Measurements from ENCODE around the gene FMN1. TPM values are rescaled to one million over a fixed set of nuclear protein-coding genes. Genes with fewer than 3 reads are reported as not detected.
A peak's percentile ranks its signal among the peaks of the same experiment; 100 is the strongest.

Gene FMN1
- polyA plus RNA-seq (2011; rRNA removed) (3.1 and 3.7 TPM in 2 replicates), polyA minus RNA-seq (2011; rRNA and poly(A)+ RNA removed) (22.1 and 35.0 TPM in 2 replicates)

GRCh38 chr15:33194704-33195670, at the start of gene FMN1:
FMN1 (minus strand) TSS chr15:33194714; CDS start chr15:33154914, 39,800 bp downstream.
- ChIA-PET POLR2A (interaction anchor here (0.6 kb wide), 1 partner anchor 28 kb away, joined by 3 read pairs; no protein-coding TSS in a partner anchor), CTCF (interaction anchor here (0.7 to 2.0 kb wide), 4 partner anchors 23 to 109 kb away, joined by 3 to 5 read pairs (median 3); no protein-coding TSS in a partner anchor)
- Histone ChIP-seq H3K9me3 (ENCODE audit: control insufficient read depth, insufficient read depth, low read length) (no peaks in the 10 kb centered on the region), H3K27ac (ENCODE audit: low read depth, low read length) (no peak within 1 kb of the TSS), H3K4me3 (ENCODE audit: low read depth, low read length) (peak within 1 kb of the TSS; percentile 66), H3K27me3 (ENCODE audit: control insufficient read depth, insufficient read depth, low read length) (peaks cover 38% of the 10 kb centered on the region)
- DNase-seq (ENCODE audit: low read depth, low spot score), result peak; percentile 68
- TF ChIP-seq CTCF (IDR thresholded peaks at IDR 0.05; ENCODE audit: low read depth, low read length), result no peak

GRCh38 chr15:33243869-33244268, 49.4 kb upstream of the FMN1 start:
- CTCF ChIA-PET, result interaction anchor here (0.6 kb wide), 1 partner anchor 311 kb away, joined by 3 read pairs; no protein-coding TSS in a partner anchor
- no peak for TF ChIP-seq CTCF (IDR thresholded peaks at IDR 0.05; ENCODE audit: low read depth, low read length)
- Histone ChIP-seq H3K4me3 (ENCODE audit: low read depth, low read length) (no peak overlapping the region), H3K27me3 (ENCODE audit: control insufficient read depth, insufficient read depth, low read length) (peaks cover 20% of the 10 kb centered on the region), H3K9me3 (ENCODE audit: control insufficient read depth, insufficient read depth, low read length) (no peaks in the 10 kb centered on the region), H3K27ac (ENCODE audit: low read depth, low read length) (no peak overlapping the region)
- POLR2A ChIA-PET, result interaction anchor here (0.6 kb wide), 1 partner anchor 106 kb away, joined by 5 read pairs; no protein-coding TSS in a partner anchor
- DNase-seq (ENCODE audit: low read depth, low spot score), result no peak

GRCh38 chr15:33243393-33243792, 48.9 kb upstream of the FMN1 start:
- H3K27ac ChIP-seq (ENCODE audit: low read depth, low read length), result no peak overlapping the region

DNA sequence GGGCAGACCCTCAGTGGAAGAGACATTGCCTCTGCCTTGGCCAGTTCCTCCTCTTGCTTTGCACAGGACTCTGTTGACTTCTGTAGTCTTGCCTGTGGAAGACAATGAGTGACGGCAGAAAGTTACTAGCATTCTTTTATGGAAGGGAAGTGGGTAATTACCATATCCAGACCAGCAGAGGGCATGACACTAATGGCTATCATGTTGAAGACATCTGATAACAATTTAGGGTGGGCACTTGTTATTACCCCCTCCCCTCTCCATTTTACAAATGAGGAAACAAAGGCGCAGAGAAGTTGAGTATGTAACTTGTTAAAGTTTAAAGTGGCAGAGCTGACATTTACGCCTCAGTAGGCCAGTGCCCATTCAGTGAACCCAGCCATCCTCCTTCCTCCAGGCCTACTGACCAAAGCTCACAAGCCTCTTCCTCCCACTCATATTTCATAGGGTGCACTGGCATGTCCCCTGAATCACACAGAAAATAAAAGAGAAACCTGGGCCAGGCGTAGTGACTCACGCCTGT, 48.2 kb upstream of the FMN1 start:
- H3K4me3 ChIP-seq (ENCODE audit: low read depth, low read length), result no peak overlapping the region
- H3K9me3 ChIP-seq (ENCODE audit: control insufficient read depth, insufficient read depth, low read length), result no peaks in the 10 kb centered on the region
- peaks cover 20% of the 10 kb centered on the region for H3K27me3 ChIP-seq (ENCODE audit: control insufficient read depth, insufficient read depth, low read length)
- no peak for DNase-seq (ENCODE audit: low read depth, low spot score)
- no peak overlapping the region for H3K27ac ChIP-seq (ENCODE audit: low read depth, low read length)
- CTCF ChIA-PET, result interaction anchor here (1.0 kb wide), 1 partner anchor 156 kb away, joined by 3 read pairs; no protein-coding TSS in a partner anchor
- peak; percentile 44 for TF ChIP-seq CTCF (IDR thresholded peaks at IDR 0.05; ENCODE audit: low read depth, low read length)
- POLR2A ChIA-PET, result no interaction called here

More at GRCh38 chr15:33243393-33243792, 48.9 kb upstream of the FMN1 start:
- no peak for DNase-seq (ENCODE audit: low read depth, low spot score)
- ChIA-PET POLR2A (interaction anchor here (0.6 kb wide), 1 partner anchor 106 kb away, joined by 5 read pairs; no protein-coding TSS in a partner anchor), CTCF (interaction anchor here (0.6 to 1.0 kb wide), 2 partner anchors 157 to 312 kb away, joined by 3 read pairs; no protein-coding TSS in a partner anchor)
- Histone ChIP-seq H3K4me3 (ENCODE audit: low read depth, low read length) (no peak overlapping the region), H3K9me3 (ENCODE audit: control insufficient read depth, insufficient read depth, low read length) (no peaks in the 10 kb centered on the region), H3K27me3 (ENCODE audit: control insufficient read depth, insufficient read depth, low read length) (peaks cover 20% of the 10 kb centered on the region)
- no peak for TF ChIP-seq CTCF (IDR thresholded peaks at IDR 0.05; ENCODE audit: low read depth, low read length)

Measured in AG04450 (cell line).